ENCODE results near the gene ZNRF1. TPM values are rescaled to one million over a fixed set of nuclear protein-coding genes. Genes with fewer than 3 reads are reported as not detected.

Gene ZNRF1
- total RNA-seq, 3 donors from 2014 or later (not counting 1 experiment from before 2014, with no cell fraction given) = 2.4 to 5.1 (median 3.4) TPM

- Histone ChIP-seq H3K4me3 (ENCODE audit: low read length) (no peak overlapping the region), H3K36me3 (ENCODE audit: control insufficient read depth, insufficient read depth, low read length) (no peaks in the 10 kb centered on the region), H3K9me3 (ENCODE audit: control insufficient read depth, insufficient read depth, low read length) (peaks cover 4% of the 10 kb centered on the region), H3K27ac (ENCODE audit: low read length) (no peak overlapping the region), H3K27me3 (ENCODE audit: control insufficient read depth, insufficient read depth, low read length) (no peaks in the 10 kb centered on the region), H3K4me1 (ENCODE audit: control insufficient read depth, insufficient read depth, low read length) (no peaks in the 10 kb centered on the region)
- no peak for TF ChIP-seq CTCF (IDR thresholded peaks at IDR 0.05)
- Mint-ChIP-seq H3K27ac (no peak overlapping the region), H3K9me3 (peaks cover 3 to 7% of the 10 kb centered on the region in 2 donors), H3K36me3 (peaks cover 14% of the 10 kb centered on the region), H3K4me3 (no peak overlapping the region), H3K27me3 (ENCODE audit: low read depth in 2 of 2) (no peaks in the 10 kb centered on the region), H3K4me1 (peaks cover 0 to 5% of the 10 kb centered on the region in 2 donors)
- intact Hi-C loops (cut with micrococcal nuclease) = no loop called here
- ATAC-seq (no peak), DNase-seq (no peak)
- WGBS (ENCODE audit: insufficient coverage) = 83% methylated on average over 1 of the region's 1 CpG
Measured at GRCh38 chr16:75021410-75021809, 22.6 kb downstream of the ZNRF1 start.

- H3K4me1 Mint-ChIP-seq = peaks cover 0 to 5% of the 10 kb centered on the region in 2 donors
- no peak for DNase-seq
- Histone ChIP-seq H3K4me3 (ENCODE audit: low read length) (no peak overlapping the region), H3K4me1 (ENCODE audit: control insufficient read depth, insufficient read depth, low read length) (no peaks in the 10 kb centered on the region), H3K27ac (ENCODE audit: low read length) (no peak overlapping the region), H3K36me3 (ENCODE audit: control insufficient read depth, insufficient read depth, low read length) (no peaks in the 10 kb centered on the region), H3K9me3 (ENCODE audit: control insufficient read depth, insufficient read depth, low read length) (peaks cover 4% of the 10 kb centered on the region), H3K27me3 (ENCODE audit: control insufficient read depth, insufficient read depth, low read length) (no peaks in the 10 kb centered on the region)
- H3K36me3 Mint-ChIP-seq = peaks cover 14% of the 10 kb centered on the region
- H3K27ac Mint-ChIP-seq = no peak overlapping the region
- 92% methylated on average over 4 of the region's 4 CpGs for WGBS (ENCODE audit: insufficient coverage)
- intact Hi-C loops (cut with micrococcal nuclease) = no loop called here
- no peaks in the 10 kb centered on the region for H3K27me3 Mint-ChIP-seq (ENCODE audit: low read depth in 2 of 2)
- H3K4me3 Mint-ChIP-seq = no peak overlapping the region
- TF ChIP-seq CTCF (IDR thresholded peaks at IDR 0.05) = no peak
- H3K9me3 Mint-ChIP-seq = peaks cover 3 to 7% of the 10 kb centered on the region in 2 donors
- no peak for ATAC-seq
Measured at GRCh38 chr16:75022567-75022966, 23.7 kb downstream of the ZNRF1 start.

- Histone ChIP-seq H3K4me1 (ENCODE audit: control insufficient read depth, insufficient read depth, low read length) (no peaks in the 10 kb centered on the region), H3K4me3 (ENCODE audit: low read length) (no peak overlapping the region), H3K27ac (ENCODE audit: low read length) (no peak overlapping the region), H3K36me3 (ENCODE audit: control insufficient read depth, insufficient read depth, low read length) (no peaks in the 10 kb centered on the region), H3K27me3 (ENCODE audit: control insufficient read depth, insufficient read depth, low read length) (no peaks in the 10 kb centered on the region), H3K9me3 (ENCODE audit: control insufficient read depth, insufficient read depth, low read length) (peaks cover 4% of the 10 kb centered on the region)
- H3K4me1 Mint-ChIP-seq = peaks cover 0 to 5% of the 10 kb centered on the region in 2 donors
- peaks cover 14% of the 10 kb centered on the region for H3K36me3 Mint-ChIP-seq
- H3K27ac Mint-ChIP-seq = no peak overlapping the region
- TF ChIP-seq CTCF (IDR thresholded peaks at IDR 0.05) = no peak
- no peak for ATAC-seq
- no peak for DNase-seq
- intact Hi-C loops (cut with micrococcal nuclease) = no loop called here
- no peaks in the 10 kb centered on the region for H3K27me3 Mint-ChIP-seq (ENCODE audit: low read depth in 2 of 2)
- no peak overlapping the region for H3K4me3 Mint-ChIP-seq
- WGBS (ENCODE audit: insufficient coverage) = 95% methylated on average over 2 of the region's 2 CpGs
- H3K9me3 Mint-ChIP-seq = peaks cover 3 to 7% of the 10 kb centered on the region in 2 donors
Measured at GRCh38 chr16:75023009-75023408, 24.2 kb downstream of the ZNRF1 start.

- Histone ChIP-seq H3K36me3 (ENCODE audit: control insufficient read depth, insufficient read depth, low read length) (no peaks in the 10 kb centered on the region), H3K9me3 (ENCODE audit: control insufficient read depth, insufficient read depth, low read length) (peaks cover 4% of the 10 kb centered on the region), H3K4me3 (ENCODE audit: low read length) (no peak overlapping the region), H3K4me1 (ENCODE audit: control insufficient read depth, insufficient read depth, low read length) (no peaks in the 10 kb centered on the region), H3K27me3 (ENCODE audit: control insufficient read depth, insufficient read depth, low read length) (no peaks in the 10 kb centered on the region), H3K27ac (ENCODE audit: low read length) (no peak overlapping the region)
- no peak overlapping the region for H3K27ac Mint-ChIP-seq
- peaks cover 3 to 7% of the 10 kb centered on the region in 2 donors for H3K9me3 Mint-ChIP-seq
- no peaks in the 10 kb centered on the region for H3K27me3 Mint-ChIP-seq (ENCODE audit: low read depth in 2 of 2)
- H3K4me1 Mint-ChIP-seq = peaks cover 0 to 5% of the 10 kb centered on the region in 2 donors
- TF ChIP-seq CTCF (IDR thresholded peaks at IDR 0.05) = no peak
- no peak overlapping the region for H3K4me3 Mint-ChIP-seq
- 73% methylated on average over 3 of the region's 3 CpGs for WGBS (ENCODE audit: insufficient coverage)
- peaks cover 14% of the 10 kb centered on the region for H3K36me3 Mint-ChIP-seq
- DNase-seq = no peak
- intact Hi-C loops (cut with micrococcal nuclease) = no loop called here
- ATAC-seq = no peak
Measured at GRCh38 chr16:75024182-75024581, 25.4 kb downstream of the ZNRF1 start.
